Right ventricle myocardium inferior (tissue), 1 donor: ENCODE data around the gene FBN1. TPM values are rescaled to one million over a fixed set of nuclear protein-coding genes. Genes with fewer than 3 reads are reported as not detected.
A peak's percentile ranks its signal among the peaks of the same experiment; 100 is the strongest.

Experiments
- ATAC-seq: fragments of 200-7000 bp; cut with Tn5 transposase; one replicate; pipeline ENCODE4 v1.9.1; 2020; ENCODE audit warnings: mild to moderate bottlenecking, moderate library complexity
- DNase-seq: peaks from one replicate; pipeline ENCODE4 v3.0.0; 2021; ENCODE audit errors: missing footprints
- intact Hi-C: fragments of 100-400 bp; cut with DNase I; formaldehyde crosslinking; loops from one replicate; pipeline ENCODE4 v1.11.0; 2022
- total RNA-seq: library from RNA; stranded (reverse); fragmentation: NEBNext Ultra II Directional; extraction: Animal tissue kit (Norgen Biotek cat#: 25700); gene quantifications from one replicate; pipeline ENCODE4 v1.2.1, GENCODE V29; 2021
- donor health status: DM: no; HTN: yes; CAD: no; lungs with severe emphysema.

FBN1 gene
- total RNA-seq, 1 donor from 2014 or later, result 41.0 TPM

GRCh38 chr15:48569591-48570302, 75.8 kb downstream of the FBN1 start:
- intact Hi-C loops, result no loop called here
- ATAC-seq (no peak), DNase-seq (no peak)

GRCh38 chr15:48566668-48567067, 78.8 kb downstream of the FBN1 start:
- intact Hi-C loops, result no loop called here
- no peak for ATAC-seq
- DNase-seq, result no peak

GRCh38 chr15:48565560-48566482, 79.7 kb downstream of the FBN1 start:
- DNase-seq (no peak), ATAC-seq (peak; percentile 72)
- intact Hi-C loops, result no loop called here

- ATAC-seq (no peak), DNase-seq (no peak)
- intact Hi-C loops, result no loop called here
These were observed 80.8 kb downstream of the FBN1 start for GRCh38 chr15:48564690-48565089.

- no peak for DNase-seq
- no peak for ATAC-seq
- intact Hi-C loops, result no loop called here
These were observed 81.6 kb downstream of the FBN1 start for GRCh38 chr15:48563934-48564333.

- DNase-seq (no peak), ATAC-seq (peak; percentile 37)
- intact Hi-C loops, result no loop called here
These were observed 85.0 kb downstream of the FBN1 start for GRCh38 chr15:48560321-48561051.

- intact Hi-C loops, result no loop called here
- ATAC-seq (no peak), DNase-seq (no peak)
These were observed 86.2 kb downstream of the FBN1 start for GRCh38 chr15:48559285-48559684.

GRCh38 chr15:48558226-48558625, 87.3 kb downstream of the FBN1 start:
- intact Hi-C loops, result no loop called here

GRCh38 chr15:48557335-48557734, 88.2 kb downstream of the FBN1 start:
- ATAC-seq (peak; percentile 91), DNase-seq (no peak)
- intact Hi-C loops, result no loop called here

More at GRCh38 chr15:48558226-48558625, 87.3 kb downstream of the FBN1 start:
- ATAC-seq, result no peak
- no peak for DNase-seq

GRCh38 chr15:48556159-48556897, 89.2 kb downstream of the FBN1 start:
- ATAC-seq (no peak), DNase-seq (no peak)
- intact Hi-C loops, result no loop called here

GRCh38 chr15:48555241-48555881, 90.1 kb downstream of the FBN1 start:
- DNase-seq (no peak), ATAC-seq (no peak)
- intact Hi-C loops, result no loop called here

GRCh38 chr15:48554112-48554511, 91.4 kb downstream of the FBN1 start:
- DNase-seq (no peak), ATAC-seq (no peak)
- intact Hi-C loops, result no loop called here

GRCh38 chr15:48553559-48553958, 92.0 kb downstream of the FBN1 start:
- ATAC-seq, result no peak
- intact Hi-C loops, result no loop called here
- DNase-seq, result no peak

- intact Hi-C loops, result no loop called here
- peak; percentile 61 for ATAC-seq
- no peak for DNase-seq
These were observed 94.5 kb downstream of the FBN1 start for GRCh38 chr15:48550822-48551525.

- ATAC-seq, result no peak
- DNase-seq, result no peak
- intact Hi-C loops, result no loop called here
These were observed 97.1 kb downstream of the FBN1 start for GRCh38 chr15:48548455-48548854.

- ATAC-seq, result no peak
- DNase-seq, result no peak
- intact Hi-C loops, result no loop called here
These were observed 98.2 kb downstream of the FBN1 start for GRCh38 chr15:48547286-48547685.

GRCh38 chr15:48546296-48546695, 99.2 kb downstream of the FBN1 start:
- ATAC-seq (no peak), DNase-seq (no peak)
- intact Hi-C loops, result no loop called here

GRCh38 chr15:48544778-48545177, 100.7 kb downstream of the FBN1 start:
- ATAC-seq, result no peak
- intact Hi-C loops, result no loop called here
- no peak for DNase-seq
